HepG2 (cell line): ENCODE data around the gene CAPN2. TPM values are rescaled to one million over a fixed set of nuclear protein-coding genes. Genes with fewer than 3 reads are reported as not detected.

Source experiments
- ATAC-seq: fragments of 200-7000 bp; cut with Tn5 transposase; 3 replicates; pipeline ENCODE4 v1.9.1; 2020; ENCODE audit warnings: mild to moderate bottlenecking, moderate library complexity
- BruUV-seq: library from RNA; stranded (reverse); fragments of 400-500 nt; replicated peaks from 2 replicates; lab custom pipeline; 2021; lab: Mats Ljungman, UMichigan
- CTCF ChIA-PET: fragments of 300-600 bp; formaldehyde crosslinking; extraction: SDS; loops from one replicate; lab custom pipeline; 2021; ENCODE audit warnings: low total read pairs, inconsistent platforms, low intra/inter-chr PET ratio; lab: Yijun Ruan, JAX
- POLR2A ChIA-PET: fragments of 350-600 bp; sonication (Branson Sonifier 250); formaldehyde crosslinking; loops from one replicate; lab custom pipeline; 2020; ENCODE audit warnings: antibody characterized with exemption, inconsistent platforms; lab: Yijun Ruan, JAX
- DNase-seq: peaks from one replicate; pipeline ENCODE4 v3.0.0-alpha.2; 2015; ENCODE audit warnings: low spot score
- FAIRE-seq: peaks from 3 replicates; lab custom pipeline; 2011; peaks lifted over from hg19 to GRCh38; lab: Jason Lieb, UNC
- H2AFZ ChIP-seq: one replicate; pipeline ENCODE4 v1.6.1; 2011; ENCODE audit warnings: low read length, inconsistent platforms
- H3K27ac ChIP-seq: fragments of 300-600 bp; 3 replicates; pipeline ENCODE4 v1.8.0; 2011; ENCODE audit warnings: mixed run types, mild to moderate bottlenecking, mixed read lengths, low read length, inconsistent platforms; ENCODE audit not compliant: insufficient read depth; ENCODE audit errors: extremely low read length
- H3K27me3 ChIP-seq, 2 experiments: fragments of 200-600 bp in 1 of 2; 2 replicates in 1 of 2; 3 replicates in 1 of 2; pipeline versions ENCODE4 v1.6.0 to v1.8.0; 2011; ENCODE audit warnings: low read length in 2 of 2, mild to moderate bottlenecking in 2 of 2, moderate library complexity in 2 of 2, inconsistent platforms in 1 of 2; ENCODE audit not compliant: insufficient read depth in 2 of 2, control insufficient read depth in 1 of 2
- H3K36me3 ChIP-seq, 2 experiments: fragments of 200-600 bp in 1 of 2; replicated peaks in 1 of 2; 2 replicates in 1 of 2; 3 replicates in 1 of 2; pipeline versions ENCODE4 v1.5.1 to v1.8.0; 2011; ENCODE audit warnings: low read length in 2 of 2, inconsistent platforms in 1 of 2; ENCODE audit not compliant: insufficient read depth in 2 of 2, control insufficient read depth in 1 of 2
- H3K4me1 ChIP-seq: 2 replicates; pipeline ENCODE4 v1.5.1; 2012; ENCODE audit warnings: low read length, inconsistent platforms; ENCODE audit not compliant: insufficient read depth
- H3K4me2 ChIP-seq: 2 replicates; pipeline ENCODE4 v1.6.0; 2011; ENCODE audit warnings: low read depth, low read length, inconsistent platforms
- H3K4me3 ChIP-seq, 3 experiments: fragments of 200-600 bp in 1 of 3; sonication (generic), shearing (Covaris generic) in 1 of 3; replicated peaks in 1 of 3; 2 replicates each; pipeline ENCODE4 v1.5.1; 2011 to 2016; ENCODE audit warnings: low read length in 3 of 3, inconsistent platforms in 2 of 3, low read depth in 2 of 3, mild to moderate bottlenecking in 2 of 3, control low read depth in 1 of 3, mixed read lengths in 1 of 3; ENCODE audit not compliant: insufficient read depth in 1 of 3
- H3K79me2 ChIP-seq: one replicate; pipeline ENCODE4 v1.6.1; 2011; ENCODE audit warnings: low read length, inconsistent platforms; ENCODE audit not compliant: insufficient read depth
- H3K9ac ChIP-seq: 2 replicates; pipeline ENCODE4 v1.6.0; 2011; ENCODE audit warnings: mild to moderate bottlenecking, low read depth, low read length, inconsistent platforms; ENCODE audit not compliant: insufficient read depth
- H3K9me3 ChIP-seq: 2 replicates; pipeline ENCODE4 v1.5.1; 2012; ENCODE audit warnings: mild to moderate bottlenecking, low read length
- H4K20me1 ChIP-seq: 2 replicates; pipeline ENCODE4 v1.6.0; 2011; ENCODE audit warnings: inconsistent platforms, mild to moderate bottlenecking, low read length, moderate library complexity; ENCODE audit not compliant: insufficient read depth
- GATAD2A ChIP-seq: IDR thresholded peaks from 2 replicates; pipeline ENCODE4 v1.6.1; 2016
- HDAC6 ChIP-seq: fragments of 200-600 bp; sonication (generic); IDR thresholded peaks from 2 replicates; pipeline ENCODE4 v1.7.0; 2017; ENCODE audit warnings: mild to moderate bottlenecking, antibody characterized with exemption, low read length, low read depth
- IRF2 ChIP-seq: IDR thresholded peaks from 2 replicates; pipeline ENCODE4 v1.6.1; 2018; ENCODE audit warnings: missing genetic modification reagents, missing compliant biosample characterization
- IRX3 ChIP-seq: sonication (generic); formaldehyde crosslinking; IDR thresholded peaks from 2 replicates; pipeline ENCODE4 v1.8.1; 2023; ENCODE audit warnings: mild to moderate bottlenecking, low read depth, missing genetic modification reagents, borderline replicate concordance
- JDP2 ChIP-seq: sonication (generic); formaldehyde crosslinking; IDR thresholded peaks from 2 replicates; pipeline ENCODE4 v1.8.1; 2022; ENCODE audit warnings: missing genetic modification reagents, borderline replicate concordance
- KAT2B ChIP-seq: fragments of 150-350 bp; IDR thresholded peaks from 2 replicates; pipeline ENCODE4 v1.6.1; 2014; ENCODE audit warnings: low read depth, low read length, borderline replicate concordance
- KAT7 ChIP-seq: IDR thresholded peaks from 2 replicates; pipeline ENCODE4 v1.6.1; 2018; ENCODE audit warnings: borderline replicate concordance, missing compliant biosample characterization
- KLF16 ChIP-seq, 2 experiments: sonication (generic) in 1 of 2; formaldehyde crosslinking in 1 of 2; IDR thresholded peaks; 2 replicates each; pipeline versions ENCODE4 v1.6.1 to v1.8.0; 2016 to 2023; ENCODE audit warnings: missing genetic modification reagents in 2 of 2, missing compliant biosample characterization in 1 of 2
- MIER2 ChIP-seq: IDR thresholded peaks from 2 replicates; pipeline ENCODE4 v1.6.1; 2016; ENCODE audit warnings: missing biosample characterization, missing genetic modification reagents
- NCOA5 ChIP-seq: sonication (generic); formaldehyde crosslinking; IDR thresholded peaks from 2 replicates; pipeline ENCODE4 v1.4.0; 2020; ENCODE audit warnings: missing genetic modification reagents
- POLR2AphosphoS2 ChIP-seq: IDR thresholded peaks from 2 replicates; pipeline ENCODE4 v1.6.1; 2011; ENCODE audit warnings: low read depth, low read length, improper control_type of control experiment
- ZBTB2 ChIP-seq: sonication (generic); formaldehyde crosslinking; IDR thresholded peaks from 2 replicates; pipeline ENCODE4 v1.8.0; 2022; ENCODE audit warnings: low read depth, missing genetic modification reagents
- ZNF441 ChIP-seq: sonication (generic); formaldehyde crosslinking; IDR thresholded peaks from 2 replicates; pipeline ENCODE4 v1.7.0; 2021; ENCODE audit warnings: missing genetic modification reagents, borderline replicate concordance
- ZNF549 ChIP-seq: sonication (generic); formaldehyde crosslinking; IDR thresholded peaks from 2 replicates; pipeline ENCODE4 v1.5.0; 2020; ENCODE audit warnings: missing genetic modification reagents
- WGBS: methylation state at CpG from one replicate; pipeline ENCODE4 v1.1.6; 2017; ENCODE audit warnings: low lambda C conversion rate; 5-methylcytosine and 5-hydroxymethylcytosine counted together
- in situ Hi-C: cut with HindIII; loops from 2 replicates; pipeline ENCODE4 v1.10.0; 2017; ENCODE audit warnings: low pct_unique_long_range_greater_than_20kb; ENCODE audit not compliant: extremely low pct_ligation_motif_present
- intact Hi-C: fragments of 100-400 bp; cut with micrococcal nuclease; formaldehyde crosslinking; loops from one replicate; pipeline ENCODE4 v1.10.0; 2022; ENCODE audit not compliant: unreplicated experiment
- polyA plus RNA-seq, 8 experiments: library from polyadenylated mRNA; depleted of rRNA in 3 of 8; stranded (reverse) in 7 of 8; unstranded in 1 of 8; fragments of >200 nt; fragmentation: Illumina TruSeq in 4 of 8; extraction: Trizol in 4 of 8; gene quantifications; 2 replicates each; pipeline versions ENCODE4 v1.2.1 to v1.2.3, GENCODE V29; 2011 to 2016; ENCODE audit warnings: low read depth in 4 of 8, missing spikeins in 1 of 8, mixed read lengths in 1 of 8; ENCODE audit not compliant: insufficient read depth in 1 of 8
- total RNA-seq, 5 experiments: library from RNA; depleted of rRNA; stranded (reverse); fragments of >200 nt; fragmentation: Illumina TruSeq; extraction: Trizol; gene quantifications; 2 replicates each; pipeline ENCODE4 v1.2.3, GENCODE V29; 2016; ENCODE audit warnings: low read depth in 1 of 5
- TF ChIP-seq, protein P1 (sequence below): sonication (generic); formaldehyde crosslinking; IDR thresholded peaks from 2 replicates; pipeline ENCODE4 v1.4.0; 2020; ENCODE audit warnings: missing genetic modification reagents
- TF ChIP-seq, protein P2 (sequence below): sonication (generic); formaldehyde crosslinking; conservative IDR thresholded peaks from 2 replicates; pipeline ENCODE4 v1.8.0; 2022; ENCODE audit warnings: low read depth, missing genetic modification reagents

The CAPN2 gene
- total and polyA plus RNA-seq, 2 of the 13 experiments (the other 11 are each of a cell fraction or from before 2014, with no cell fraction given): 6.2 to 7.4 TPM

GRCh38 chr1:223729906-223730305 is 17.6 kb downstream of the CAPN2 start:
- H3K79me2 ChIP-seq: no peaks in the 10 kb centered on the region
- H3K4me1 ChIP-seq: peaks cover 8% of the 10 kb centered on the region; the same call in 1 of the 2 replicates
- POLR2A ChIA-PET: no interaction called here
- intact Hi-C loops (no loop called here), in situ Hi-C loops (no loop called here)
- no peak overlapping the region for H2AFZ ChIP-seq
- H4K20me1 ChIP-seq: no peaks in the 10 kb centered on the region
- H3K4me3 ChIP-seq: no peak overlapping the region
- TF ChIP-seq KAT2B: no peak
- no peak for TF ChIP-seq POLR2AphosphoS2
- no peak for TF ChIP-seq ZBTB2 (CRISPR knock-in tag)
- FAIRE-seq: no peak
- no peak for ATAC-seq
- no peaks in the 10 kb centered on the region for H3K36me3 ChIP-seq
- no peak overlapping the region for H3K4me2 ChIP-seq
- H3K9ac ChIP-seq: no peak overlapping the region
- H3K27me3 ChIP-seq: no peaks in the 10 kb centered on the region
- CTCF ChIA-PET: no interaction called here
- no peaks in the 10 kb centered on the region for H3K9me3 ChIP-seq
- H3K27ac ChIP-seq: no peak overlapping the region
- DNase-seq: no peak
- no TSS peak for BruUV-seq
- WGBS: 67% methylated on average over 4 of the region's 4 CpGs

- no peak overlapping the region for H3K27ac ChIP-seq
- intact Hi-C loops (no loop called here), in situ Hi-C loops (no loop called here)
- peaks cover 8% of the 10 kb centered on the region; the same call in 1 of the 2 replicates for H3K4me1 ChIP-seq
- no peaks in the 10 kb centered on the region for H3K27me3 ChIP-seq
- no peak overlapping the region for H3K9ac ChIP-seq
- POLR2A ChIA-PET: no interaction called here
- CTCF ChIA-PET: no interaction called here
- H2AFZ ChIP-seq: no peak overlapping the region
- BruUV-seq: no TSS peak
- DNase-seq (no peak), ATAC-seq (no peak), FAIRE-seq (no peak)
- H3K9me3 ChIP-seq: no peaks in the 10 kb centered on the region
- no peak overlapping the region for H3K4me2 ChIP-seq
- H3K36me3 ChIP-seq: no peaks in the 10 kb centered on the region
- no peak overlapping the region for H3K4me3 ChIP-seq
- H3K79me2 ChIP-seq: no peaks in the 10 kb centered on the region
- no peaks in the 10 kb centered on the region for H4K20me1 ChIP-seq
- WGBS: 64% methylated on average over 4 of the region's 4 CpGs
- TF ChIP-seq ZNF441 (no peak), GATAD2A (CRISPR knock-in tag) (no peak), IRF2 (CRISPR knock-in tag) (no peak), KLF16 (CRISPR knock-in tag; IDR thresholded peaks at IDR 0.05) (no peak), IRX3 (no peak), MIER2 (CRISPR knock-in tag) (no peak), JDP2 (CRISPR knock-in tag) (no peak), HDAC6 (no peak), KAT7 (no peak), ZNF549 (no peak), NCOA5 (no peak)
- TF ChIP-seq, protein P1, sequence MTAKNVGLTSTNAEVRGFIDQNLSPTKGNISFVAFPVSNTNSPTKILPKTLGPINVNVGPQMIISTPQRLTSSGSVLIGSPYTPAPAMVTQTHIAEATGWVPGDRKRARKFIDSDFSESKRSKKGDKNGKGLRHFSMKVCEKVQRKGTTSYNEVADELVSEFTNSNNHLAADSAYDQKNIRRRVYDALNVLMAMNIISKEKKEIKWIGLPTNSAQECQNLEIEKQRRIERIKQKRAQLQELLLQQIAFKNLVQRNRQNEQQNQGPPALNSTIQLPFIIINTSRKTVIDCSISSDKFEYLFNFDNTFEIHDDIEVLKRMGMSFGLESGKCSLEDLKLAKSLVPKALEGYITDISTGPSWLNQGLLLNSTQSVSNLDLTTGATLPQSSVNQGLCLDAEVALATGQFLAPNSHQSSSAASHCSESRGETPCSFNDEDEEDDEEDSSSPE (CRISPR knock-in tag): no peak
- TF ChIP-seq, protein P2, sequence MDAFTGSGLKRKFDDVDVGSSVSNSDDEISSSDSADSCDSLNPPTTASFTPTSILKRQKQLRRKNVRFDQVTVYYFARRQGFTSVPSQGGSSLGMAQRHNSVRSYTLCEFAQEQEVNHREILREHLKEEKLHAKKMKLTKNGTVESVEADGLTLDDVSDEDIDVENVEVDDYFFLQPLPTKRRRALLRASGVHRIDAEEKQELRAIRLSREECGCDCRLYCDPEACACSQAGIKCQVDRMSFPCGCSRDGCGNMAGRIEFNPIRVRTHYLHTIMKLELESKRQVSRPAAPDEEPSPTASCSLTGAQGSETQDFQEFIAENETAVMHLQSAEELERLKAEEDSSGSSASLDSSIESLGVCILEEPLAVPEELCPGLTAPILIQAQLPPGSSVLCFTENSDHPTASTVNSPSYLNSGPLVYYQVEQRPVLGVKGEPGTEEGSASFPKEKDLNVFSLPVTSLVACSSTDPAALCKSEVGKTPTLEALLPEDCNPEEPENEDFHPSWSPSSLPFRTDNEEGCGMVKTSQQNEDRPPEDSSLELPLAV (CRISPR knock-in tag): no peak
Measured at GRCh38 chr1:223730479-223731132, 18.3 kb downstream of the CAPN2 start.
